H9 (cell line): ENCODE measurements around the gene MACROD1. TPM values are rescaled to one million over a fixed set of nuclear protein-coding genes. Genes with fewer than 3 reads are reported as not detected.

Experiments
- DNase-seq: peaks from one replicate; pipeline ENCODE4 v3.0.0-alpha.2; 2017
- H2AFZ ChIP-seq: one replicate; pipeline ENCODE4 v1.6.1; 2013; ENCODE audit warnings: mild to moderate bottlenecking, low read length, control low read depth, moderate library complexity
- H2AK5ac ChIP-seq: 2 replicates; pipeline ENCODE4 v1.6.1; 2013; ENCODE audit warnings: low read length, control low read depth, mixed read lengths; ENCODE audit not compliant: insufficient read length
- H2BK120ac ChIP-seq: one replicate; pipeline ENCODE4 v1.6.1; 2013; ENCODE audit warnings: low read depth, mild to moderate bottlenecking, low read length, control low read depth, inconsistent platforms; ENCODE audit not compliant: poor library complexity, severe bottlenecking
- H2BK12ac ChIP-seq: 2 replicates; pipeline ENCODE4 v1.6.1; 2013; ENCODE audit warnings: low read length, control low read depth, mixed read lengths, low read depth; ENCODE audit not compliant: insufficient read length
- H2BK15ac ChIP-seq: 2 replicates; pipeline ENCODE4 v1.6.1; 2013; ENCODE audit warnings: low read depth, low read length, control low read depth
- H2BK20ac ChIP-seq: one replicate; pipeline ENCODE4 v1.6.1; 2013; ENCODE audit warnings: low read depth, mild to moderate bottlenecking, low read length, control low read depth, inconsistent platforms; ENCODE audit not compliant: poor library complexity, severe bottlenecking
- H2BK5ac ChIP-seq: 2 replicates; pipeline ENCODE4 v1.6.1; 2013; ENCODE audit warnings: low read length, control low read depth, mixed read lengths; ENCODE audit not compliant: insufficient read length
- H3K14ac ChIP-seq: 2 replicates; pipeline ENCODE4 v1.6.1; 2013; ENCODE audit warnings: low read length, control low read depth; ENCODE audit not compliant: insufficient read depth
- H3K18ac ChIP-seq: 2 replicates; pipeline ENCODE4 v1.6.1; 2013; ENCODE audit warnings: low read depth, mild to moderate bottlenecking, mixed read lengths, low read length, control low read depth; ENCODE audit not compliant: insufficient read length
- H3K23ac ChIP-seq: 2 replicates; pipeline ENCODE4 v1.6.1; 2013; ENCODE audit warnings: low read length, control low read depth, mixed read lengths, low read depth; ENCODE audit not compliant: insufficient read length
- H3K23me2 ChIP-seq: 2 replicates; pipeline ENCODE4 v1.6.1; 2013; ENCODE audit warnings: low read depth, mild to moderate bottlenecking, mixed read lengths, low read length, control low read depth; ENCODE audit not compliant: insufficient read length, poor library complexity, severe bottlenecking
- H3K27ac ChIP-seq: 2 replicates; pipeline ENCODE4 v1.5.1; 2013; ENCODE audit warnings: low read length, control low read depth, mixed read lengths, low read depth; ENCODE audit not compliant: insufficient read length
- H3K27me3 ChIP-seq: 2 replicates; pipeline ENCODE4 v1.6.1; 2013; ENCODE audit warnings: low read length, control low read depth, inconsistent platforms; ENCODE audit not compliant: insufficient read depth
- H3K4ac ChIP-seq: 2 replicates; pipeline ENCODE4 v1.6.1; 2013; ENCODE audit warnings: low read depth, mild to moderate bottlenecking, control low read depth, inconsistent platforms, low read length, moderate library complexity
- H3K4me1 ChIP-seq: 2 replicates; pipeline ENCODE4 v1.6.1; 2013; ENCODE audit warnings: low read length, control low read depth, inconsistent platforms; ENCODE audit not compliant: insufficient read depth
- H3K4me2 ChIP-seq: 2 replicates; pipeline ENCODE4 v1.6.1; 2013; ENCODE audit warnings: low read length, control low read depth, mixed read lengths; ENCODE audit not compliant: insufficient read length, insufficient read depth
- H3K56ac ChIP-seq: 2 replicates; pipeline ENCODE4 v1.6.1; 2013; ENCODE audit warnings: low read depth, mild to moderate bottlenecking, mixed read lengths, low read length, control low read depth; ENCODE audit not compliant: insufficient read length
- H3K79me1 ChIP-seq: 2 replicates; pipeline ENCODE4 v1.6.1; 2013; ENCODE audit warnings: low read depth, mild to moderate bottlenecking, moderate library complexity, low read length, control low read depth, inconsistent platforms; ENCODE audit not compliant: insufficient read depth, poor library complexity, severe bottlenecking
- H3K79me2 ChIP-seq: 2 replicates; pipeline ENCODE4 v1.6.1; 2013; ENCODE audit warnings: low read length, control low read depth, inconsistent platforms; ENCODE audit not compliant: insufficient read depth
- H3K9ac ChIP-seq: 2 replicates; pipeline ENCODE4 v1.6.1; 2013; ENCODE audit warnings: low read length, control low read depth, mixed read lengths; ENCODE audit not compliant: insufficient read length; ENCODE audit errors: extremely low read depth
- H3K9me3 ChIP-seq: one replicate; pipeline ENCODE4 v1.6.1; 2013; ENCODE audit warnings: low read depth, low read length, inconsistent platforms; ENCODE audit not compliant: control insufficient read depth
- H3T11ph ChIP-seq: one replicate; pipeline ENCODE4 v1.6.1; 2013; ENCODE audit warnings: mild to moderate bottlenecking, low read length, control low read depth, inconsistent platforms
- H4K20me1 ChIP-seq: one replicate; pipeline ENCODE4 v1.6.1; 2013; ENCODE audit not compliant: control insufficient read depth, insufficient read length, insufficient read depth
- H4K5ac ChIP-seq: 2 replicates; pipeline ENCODE4 v1.6.1; 2013; ENCODE audit warnings: low read depth, mild to moderate bottlenecking, mixed read lengths, low read length, control low read depth; ENCODE audit not compliant: insufficient read length
- H4K8ac ChIP-seq: replicated peaks from 2 replicates; pipeline ENCODE4 v1.6.1; 2013; ENCODE audit warnings: low read length, control low read depth, mixed read lengths, low read depth; ENCODE audit not compliant: insufficient read length
- H4K91ac ChIP-seq: 2 replicates; pipeline ENCODE4 v1.6.1; 2013; ENCODE audit warnings: low read depth, mild to moderate bottlenecking, moderate library complexity, mixed read lengths, low read length, control low read depth; ENCODE audit not compliant: insufficient read length
- H3K27ac Mint-ChIP-seq, 3 experiments: 2 replicates in 2 of 3; 3 replicates in 1 of 3; pipeline ENCODE4 v1.8.0; 2020 to 2021; ENCODE audit warnings: mixed read lengths in 3 of 3, mild to moderate bottlenecking in 1 of 3, moderate library complexity in 1 of 3
- H3K27me3 Mint-ChIP-seq: 2 replicates; pipeline ENCODE4 v1.8.0; 2021; ENCODE audit warnings: low read depth, mild to moderate bottlenecking, moderate library complexity, mixed read lengths
- H3K36me3 Mint-ChIP-seq, 3 experiments: 2 replicates in 2 of 3; 3 replicates in 1 of 3; pipeline ENCODE4 v1.8.0; 2020 to 2021; ENCODE audit warnings: low read depth in 3 of 3, mixed read lengths in 3 of 3; ENCODE audit not compliant: insufficient read depth in 1 of 3
- H3K4me1 Mint-ChIP-seq, 2 experiments: 2 replicates each; pipeline ENCODE4 v1.8.0; 2020; ENCODE audit warnings: mixed read lengths in 2 of 2
- H3K4me3 Mint-ChIP-seq, 2 experiments: 2 replicates in 1 of 2; 3 replicates in 1 of 2; pipeline ENCODE4 v1.8.0; 2020 to 2021; ENCODE audit warnings: mild to moderate bottlenecking in 2 of 2, mixed read lengths in 2 of 2, moderate library complexity in 1 of 2
- H3K9me3 Mint-ChIP-seq, 2 experiments: 2 replicates in 1 of 2; 3 replicates in 1 of 2; pipeline ENCODE4 v1.8.0; 2020; ENCODE audit warnings: mild to moderate bottlenecking in 2 of 2, mixed read lengths in 2 of 2, moderate library complexity in 1 of 2
- WGBS: extraction: QIAGEN DNeasy Blood & Tissue Kit; methylation state at CpG from one replicate; pipeline ENCODE4 v1.1.7; 2013; ENCODE audit warnings: missing lambda C conversion rate, low lambda C conversion rate, mixed read lengths; ENCODE audit not compliant: insufficient read length; ENCODE audit errors: extremely low coverage; 5-methylcytosine and 5-hydroxymethylcytosine counted together
- total RNA-seq: library from RNA; stranded (reverse); gene quantifications from 2 replicates; pipeline ENCODE4 v1.2.1, GENCODE V29; 2021
- TF ChIP-seq, protein P1 (sequence below): fragments of 200-600 bp; sonication (generic); conservative IDR thresholded peaks from 3 replicates; pipeline ENCODE4 v1.8.0; 2021; ENCODE audit warnings: antibody characterized with exemption, mild to moderate bottlenecking

Gene MACROD1
- total RNA-seq, 1 experiment from 2014 or later = 21.2 TPM

DNA sequence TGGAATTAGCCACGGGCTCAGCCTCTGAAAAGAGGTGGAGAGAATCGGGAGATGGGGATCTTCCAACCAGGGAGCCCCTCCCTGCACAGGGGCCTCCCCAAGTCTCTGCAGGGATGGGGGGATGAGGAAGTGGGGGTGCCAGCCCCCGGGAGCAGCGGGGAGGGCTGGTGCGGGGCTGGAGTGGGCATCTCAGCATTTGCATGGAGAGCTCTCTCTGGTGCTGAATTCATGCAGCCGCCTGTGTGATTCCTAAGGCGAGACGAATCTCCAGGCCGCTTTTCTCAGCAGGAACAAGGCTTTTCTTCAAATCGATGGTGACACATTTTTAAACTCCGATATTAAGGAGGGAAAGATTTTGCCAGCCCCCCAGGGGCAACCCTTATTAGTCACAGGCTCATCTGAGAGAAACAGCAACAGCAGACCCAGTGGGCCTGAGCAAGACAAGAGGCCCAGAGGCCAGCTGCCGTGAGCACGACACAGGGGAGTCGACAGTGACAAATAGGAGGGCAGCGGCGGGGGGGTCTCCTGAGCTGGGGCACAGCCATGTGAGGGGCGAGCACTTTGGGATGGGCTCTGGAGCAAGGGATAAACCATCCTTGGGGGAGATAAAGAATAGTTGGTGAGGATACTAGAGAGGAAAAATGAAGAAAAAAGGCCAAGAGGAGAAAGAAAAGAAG lies 29.0 kb downstream of the MACROD1 start:
- Histone ChIP-seq H4K20me1 (no peaks in the 10 kb centered on the region), H4K8ac (no peak overlapping the region), H2AK5ac (no peak overlapping the region), H3K18ac (no peak overlapping the region), H3K79me1 (no peaks in the 10 kb centered on the region), H3K9ac (no peak overlapping the region), H3K14ac (no peak overlapping the region), H2BK12ac (no peak overlapping the region), H3K27me3 (peaks cover 3% of the 10 kb centered on the region; the same call in 1 of the 2 replicates), H3K4me2 (no peak overlapping the region), H3T11ph (no peak overlapping the region), H2BK20ac (no peak overlapping the region), H3K23ac (no peak overlapping the region), H3K56ac (no peak overlapping the region), H3K23me2 (no peaks in the 10 kb centered on the region), H3K27ac (no peak overlapping the region), H3K79me2 (no peaks in the 10 kb centered on the region), H4K5ac (no peak overlapping the region), H2BK5ac (no peak overlapping the region), H3K9me3 (no peaks in the 10 kb centered on the region), H4K91ac (no peak overlapping the region), H2BK120ac (no peak overlapping the region), H3K4me1 (no peaks in the 10 kb centered on the region), H3K4ac (no peak overlapping the region), H2AFZ (no peak overlapping the region), H2BK15ac (no peak overlapping the region)
- Mint-ChIP-seq H3K27me3 (peaks cover 40% of the 10 kb centered on the region), H3K4me1 (peaks cover 9 to 38% of the 10 kb centered on the region in 2 experiments), H3K27ac (no peak overlapping the region), H3K9me3 (no peaks in the 10 kb centered on the region), H3K36me3 (peaks cover 0 to 1% (median 0%) of the 10 kb centered on the region in 3 experiments; a peak in 1 of 7 replicates), H3K4me3 (no peak overlapping the region)
- DNase-seq = no peak
- WGBS = no CpG with 5 or more reads among the region's 17 CpGs
- TF ChIP-seq, protein P1, sequence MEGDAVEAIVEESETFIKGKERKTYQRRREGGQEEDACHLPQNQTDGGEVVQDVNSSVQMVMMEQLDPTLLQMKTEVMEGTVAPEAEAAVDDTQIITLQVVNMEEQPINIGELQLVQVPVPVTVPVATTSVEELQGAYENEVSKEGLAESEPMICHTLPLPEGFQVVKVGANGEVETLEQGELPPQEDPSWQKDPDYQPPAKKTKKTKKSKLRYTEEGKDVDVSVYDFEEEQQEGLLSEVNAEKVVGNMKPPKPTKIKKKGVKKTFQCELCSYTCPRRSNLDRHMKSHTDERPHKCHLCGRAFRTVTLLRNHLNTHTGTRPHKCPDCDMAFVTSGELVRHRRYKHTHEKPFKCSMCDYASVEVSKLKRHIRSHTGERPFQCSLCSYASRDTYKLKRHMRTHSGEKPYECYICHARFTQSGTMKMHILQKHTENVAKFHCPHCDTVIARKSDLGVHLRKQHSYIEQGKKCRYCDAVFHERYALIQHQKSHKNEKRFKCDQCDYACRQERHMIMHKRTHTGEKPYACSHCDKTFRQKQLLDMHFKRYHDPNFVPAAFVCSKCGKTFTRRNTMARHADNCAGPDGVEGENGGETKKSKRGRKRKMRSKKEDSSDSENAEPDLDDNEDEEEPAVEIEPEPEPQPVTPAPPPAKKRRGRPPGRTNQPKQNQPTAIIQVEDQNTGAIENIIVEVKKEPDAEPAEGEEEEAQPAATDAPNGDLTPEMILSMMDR = no peak
